Astrocyte (in vitro differentiated cells and primary cell): ENCODE results near the gene CHRNA4. TPM values are rescaled to one million over a fixed set of nuclear protein-coding genes. Genes with fewer than 3 reads are reported as not detected.

Experiments
- DNase-seq: peaks from one replicate; pipeline ENCODE4 v3.0.0-alpha.2; 2010; ENCODE audit warnings: low read depth
- FAIRE-seq: peaks from 2 replicates; lab custom pipeline; 2011; peaks lifted over from hg19 to GRCh38; lab: Jason Lieb, UNC
- H2AFZ ChIP-seq: 2 replicates; pipeline ENCODE4 v1.6.0; 2012; ENCODE audit warnings: low read depth, low read length, inconsistent platforms
- H3K27ac ChIP-seq: 2 replicates; pipeline ENCODE4 v1.5.1; 2011; ENCODE audit warnings: low read depth, low read length, inconsistent platforms
- H3K27me3 ChIP-seq: 2 replicates; pipeline ENCODE4 v1.6.0; 2011; ENCODE audit warnings: low read length, inconsistent platforms; ENCODE audit not compliant: insufficient read depth
- H3K36me3 ChIP-seq: 2 replicates; pipeline ENCODE4 v1.5.1; 2011; ENCODE audit warnings: low read length, inconsistent platforms; ENCODE audit not compliant: insufficient read depth
- H3K4me1 ChIP-seq: 2 replicates; pipeline ENCODE4 v1.5.1; 2011; ENCODE audit warnings: low read length, inconsistent platforms; ENCODE audit not compliant: insufficient read depth
- H3K4me2 ChIP-seq: 2 replicates; pipeline ENCODE4 v1.6.0; 2012; ENCODE audit warnings: low read length, inconsistent platforms
- H3K4me3 ChIP-seq: 2 replicates; pipeline ENCODE4 v1.5.1; 2011; ENCODE audit warnings: low read depth, mild to moderate bottlenecking, low read length, inconsistent platforms; ENCODE audit not compliant: insufficient read depth
- H3K79me2 ChIP-seq: 2 replicates; pipeline ENCODE4 v1.6.0; 2012; ENCODE audit warnings: mild to moderate bottlenecking, low read length, inconsistent platforms; ENCODE audit not compliant: insufficient read depth
- H3K9ac ChIP-seq: 2 replicates; pipeline ENCODE4 v1.6.0; 2012; ENCODE audit warnings: mild to moderate bottlenecking, low read length, inconsistent platforms
- H3K9me3 ChIP-seq: 2 replicates; pipeline ENCODE4 v1.5.1; 2012; ENCODE audit warnings: low read depth, mild to moderate bottlenecking, low read length, inconsistent platforms; ENCODE audit not compliant: insufficient read depth
- H4K20me1 ChIP-seq: 2 replicates; pipeline ENCODE4 v1.6.0; 2012; ENCODE audit warnings: low read length, inconsistent platforms; ENCODE audit not compliant: insufficient read depth
- H3K27ac Mint-ChIP-seq: one replicate; pipeline ENCODE4 v1.8.0; 2021; ENCODE audit warnings: mild to moderate bottlenecking, mixed read lengths; ENCODE audit not compliant: unreplicated experiment
- H3K27me3 Mint-ChIP-seq: one replicate; pipeline ENCODE4 v1.8.0; 2021; ENCODE audit warnings: low read depth, mixed read lengths; ENCODE audit not compliant: unreplicated experiment
- H3K36me3 Mint-ChIP-seq: one replicate; pipeline ENCODE4 v1.8.0; 2021; ENCODE audit warnings: low read depth, mixed read lengths; ENCODE audit not compliant: unreplicated experiment
- H3K4me1 Mint-ChIP-seq: one replicate; pipeline ENCODE4 v1.8.0; 2021; ENCODE audit warnings: low read depth, mixed read lengths; ENCODE audit not compliant: unreplicated experiment
- H3K4me3 Mint-ChIP-seq: one replicate; pipeline ENCODE4 v1.8.0; 2021; ENCODE audit warnings: mild to moderate bottlenecking, moderate library complexity, mixed read lengths; ENCODE audit not compliant: unreplicated experiment
- H3K9me3 Mint-ChIP-seq: one replicate; pipeline ENCODE4 v1.8.0; 2021; ENCODE audit warnings: mild to moderate bottlenecking, mixed read lengths; ENCODE audit not compliant: unreplicated experiment
- EZH2 ChIP-seq: IDR thresholded peaks from 2 replicates; pipeline ENCODE4 v1.6.1; 2012; ENCODE audit warnings: mild to moderate bottlenecking, low read length, inconsistent platforms; ENCODE audit not compliant: insufficient read depth
- total RNA-seq: library from RNA; stranded (reverse); gene quantifications from 2 replicates; pipeline ENCODE4 v1.2.1, GENCODE V29; 2021
- TF ChIP-seq, protein P1 (sequence below): IDR thresholded peaks from 2 replicates; pipeline ENCODE4 v1.5.1; 2011; ENCODE audit warnings: low read depth, mild to moderate bottlenecking, inconsistent platforms, low read length, moderate library complexity; ENCODE audit not compliant: insufficient read depth

The CHRNA4 gene
- total RNA-seq, 1 donor from 2014 or later: 1.8 TPM

DNA sequence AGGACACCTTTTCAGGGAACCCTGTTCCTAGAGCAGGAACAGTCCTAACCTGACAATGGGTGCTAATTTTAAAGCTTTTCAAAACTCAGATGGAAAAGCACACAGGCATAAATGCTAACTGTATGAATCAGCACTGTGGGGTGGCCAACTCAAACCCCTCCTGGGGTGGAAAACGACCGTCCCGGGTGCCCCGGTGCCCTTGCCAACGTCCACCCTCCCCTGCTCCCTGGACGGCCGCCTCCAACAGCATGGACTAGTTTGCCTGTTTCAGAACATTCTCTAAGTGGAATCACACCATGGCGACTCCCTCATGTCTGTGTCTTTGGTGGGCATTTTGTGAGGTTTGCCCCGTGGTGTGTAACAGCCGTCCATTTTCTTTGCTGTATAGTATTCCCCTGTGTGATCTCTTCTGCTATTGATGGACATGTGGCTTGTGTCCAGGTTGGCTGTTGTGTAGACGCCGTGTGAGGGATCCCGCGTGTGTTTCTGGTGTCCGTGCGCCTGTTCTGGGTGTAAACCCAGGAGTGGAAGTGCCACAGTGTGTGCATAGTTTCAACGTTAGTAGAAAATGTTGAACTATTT is 62.3 kb downstream of the CHRNA4 start:
- Histone ChIP-seq H2AFZ (no peak overlapping the region), H3K36me3 (no peaks in the 10 kb centered on the region), H3K4me3 (no peak overlapping the region), H3K9me3 (peaks cover 3% of the 10 kb centered on the region), H3K4me1 (no peaks in the 10 kb centered on the region), H3K4me2 (no peak overlapping the region), H3K27me3 (peaks cover 29% of the 10 kb centered on the region), H3K9ac (no peak overlapping the region), H4K20me1 (peaks cover 2% of the 10 kb centered on the region), H3K27ac (no peak overlapping the region), H3K79me2 (no peaks in the 10 kb centered on the region)
- peak overlapping the region; percentile 40 for H3K4me3 Mint-ChIP-seq
- FAIRE-seq (no peak), DNase-seq (no peak)
- peaks cover 9% of the 10 kb centered on the region for H3K36me3 Mint-ChIP-seq
- TF ChIP-seq EZH2: no peak
- TF ChIP-seq, protein P1, sequence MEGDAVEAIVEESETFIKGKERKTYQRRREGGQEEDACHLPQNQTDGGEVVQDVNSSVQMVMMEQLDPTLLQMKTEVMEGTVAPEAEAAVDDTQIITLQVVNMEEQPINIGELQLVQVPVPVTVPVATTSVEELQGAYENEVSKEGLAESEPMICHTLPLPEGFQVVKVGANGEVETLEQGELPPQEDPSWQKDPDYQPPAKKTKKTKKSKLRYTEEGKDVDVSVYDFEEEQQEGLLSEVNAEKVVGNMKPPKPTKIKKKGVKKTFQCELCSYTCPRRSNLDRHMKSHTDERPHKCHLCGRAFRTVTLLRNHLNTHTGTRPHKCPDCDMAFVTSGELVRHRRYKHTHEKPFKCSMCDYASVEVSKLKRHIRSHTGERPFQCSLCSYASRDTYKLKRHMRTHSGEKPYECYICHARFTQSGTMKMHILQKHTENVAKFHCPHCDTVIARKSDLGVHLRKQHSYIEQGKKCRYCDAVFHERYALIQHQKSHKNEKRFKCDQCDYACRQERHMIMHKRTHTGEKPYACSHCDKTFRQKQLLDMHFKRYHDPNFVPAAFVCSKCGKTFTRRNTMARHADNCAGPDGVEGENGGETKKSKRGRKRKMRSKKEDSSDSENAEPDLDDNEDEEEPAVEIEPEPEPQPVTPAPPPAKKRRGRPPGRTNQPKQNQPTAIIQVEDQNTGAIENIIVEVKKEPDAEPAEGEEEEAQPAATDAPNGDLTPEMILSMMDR: no peak
- no peaks in the 10 kb centered on the region for H3K9me3 Mint-ChIP-seq
- no peaks in the 10 kb centered on the region for H3K4me1 Mint-ChIP-seq
- H3K27me3 Mint-ChIP-seq: peaks cover 10% of the 10 kb centered on the region
- H3K27ac Mint-ChIP-seq: no peak overlapping the region

DNA sequence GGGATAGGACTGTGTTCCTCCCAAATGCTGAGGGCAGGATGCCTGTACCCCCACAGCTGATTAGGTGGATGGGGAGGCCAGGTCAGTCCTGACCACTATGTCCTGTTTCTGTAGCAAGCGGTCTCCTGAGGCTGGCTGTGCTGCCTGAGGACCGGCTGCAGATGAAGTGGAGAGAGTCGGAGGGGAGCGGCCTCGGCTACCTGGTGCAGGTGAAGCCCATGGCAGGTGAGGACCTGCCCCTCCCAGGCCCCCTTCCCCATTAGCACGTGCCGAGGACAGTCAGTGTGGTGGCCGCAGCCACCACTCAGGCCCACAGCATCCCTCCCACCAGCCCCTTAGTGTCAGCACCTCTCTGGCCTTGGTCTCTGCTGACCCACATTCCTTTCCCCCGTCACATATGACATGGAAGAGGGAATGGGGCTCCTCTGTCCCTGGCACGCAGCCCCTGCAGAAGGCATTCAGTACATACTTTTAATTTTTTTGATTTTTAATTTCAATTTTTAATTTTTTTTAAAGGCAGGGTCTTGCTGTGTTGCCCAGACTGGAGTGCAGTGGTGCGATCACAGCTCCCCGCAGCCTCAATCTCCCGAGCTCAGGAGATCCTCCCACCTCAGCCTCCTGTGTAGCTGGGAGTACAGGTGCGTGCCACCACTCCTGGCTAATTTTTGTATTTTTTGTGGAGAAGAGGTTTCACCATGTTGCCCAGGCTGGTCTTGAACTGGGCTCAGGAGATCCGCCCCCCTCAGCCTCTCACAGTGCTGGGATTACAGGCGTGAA is 63.2 kb downstream of the CHRNA4 start:
- FAIRE-seq (no peak), DNase-seq (no peak)
- Histone ChIP-seq H2AFZ (no peak overlapping the region), H3K4me3 (no peak overlapping the region), H3K36me3 (no peaks in the 10 kb centered on the region), H3K4me2 (no peak overlapping the region), H3K9me3 (peaks cover 3% of the 10 kb centered on the region), H3K27me3 (peaks cover 29% of the 10 kb centered on the region), H3K9ac (no peak overlapping the region), H3K27ac (no peak overlapping the region), H4K20me1 (peaks cover 2% of the 10 kb centered on the region), H3K4me1 (no peaks in the 10 kb centered on the region), H3K79me2 (no peaks in the 10 kb centered on the region)
- Mint-ChIP-seq H3K36me3 (peaks cover 9% of the 10 kb centered on the region), H3K4me3 (no peak overlapping the region), H3K4me1 (no peaks in the 10 kb centered on the region), H3K27ac (no peak overlapping the region), H3K27me3 (peaks cover 10% of the 10 kb centered on the region), H3K9me3 (no peaks in the 10 kb centered on the region)
- TF ChIP-seq, protein P1: no peak
- no peak for TF ChIP-seq EZH2

DNA sequence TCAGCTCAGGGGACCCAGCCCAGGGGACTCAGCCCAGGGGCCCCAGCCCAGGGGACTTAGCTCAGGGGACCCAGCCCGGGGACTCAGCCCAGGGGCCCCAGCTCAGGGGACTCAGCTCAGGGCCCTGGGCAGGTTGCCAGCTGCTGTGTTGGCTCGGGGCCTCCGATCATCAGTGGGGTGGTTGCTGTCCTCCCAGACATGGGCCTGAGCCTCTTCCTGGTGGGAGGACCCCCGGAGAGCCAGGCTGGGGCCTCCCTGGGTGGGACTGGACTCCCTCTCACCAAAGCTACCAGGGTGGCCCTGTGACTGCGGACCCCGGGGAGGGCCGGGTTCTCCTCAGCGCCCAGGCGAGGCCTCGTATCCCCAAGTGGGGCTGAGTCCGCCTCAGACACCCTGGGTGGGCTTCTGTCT is 63.8 kb downstream of the CHRNA4 start:
- no peaks in the 10 kb centered on the region for H3K9me3 Mint-ChIP-seq
- no peaks in the 10 kb centered on the region for H3K4me1 Mint-ChIP-seq
- H3K4me2 ChIP-seq: no peak overlapping the region
- no peak overlapping the region for H3K27ac ChIP-seq
- no peak overlapping the region for H3K4me3 ChIP-seq
- H3K27me3 ChIP-seq: peaks cover 29% of the 10 kb centered on the region
- no peak overlapping the region for H3K4me3 Mint-ChIP-seq
- no peak overlapping the region for H2AFZ ChIP-seq
- no peak overlapping the region for H3K9ac ChIP-seq
- H3K27ac Mint-ChIP-seq: no peak overlapping the region
- no peak for DNase-seq
- H3K79me2 ChIP-seq: no peaks in the 10 kb centered on the region
- H3K4me1 ChIP-seq: no peaks in the 10 kb centered on the region
- peaks cover 3% of the 10 kb centered on the region for H4K20me1 ChIP-seq
- H3K36me3 ChIP-seq: no peaks in the 10 kb centered on the region
- TF ChIP-seq, protein P1: no peak
- TF ChIP-seq EZH2: no peak
- no peak for FAIRE-seq
- H3K9me3 ChIP-seq: peaks cover 3% of the 10 kb centered on the region
- peaks cover 10% of the 10 kb centered on the region for H3K27me3 Mint-ChIP-seq
- peaks cover 9% of the 10 kb centered on the region for H3K36me3 Mint-ChIP-seq
